ENCODE results near the gene CFAP107. TPM values are rescaled to one million over a fixed set of nuclear protein-coding genes. Genes with fewer than 3 reads are reported as not detected.

CFAP107 gene
- total and polyA plus RNA-seq, 2 of the 4 experiments (the other 2 are of a cell fraction) = not detected

GRCh38 chr1:12728391-12728790 is 17.6 kb upstream of the CFAP107 start:
- no peak overlapping the region for H3K23ac ChIP-seq (ENCODE audit: low read depth, low read length)
- dilution Hi-C loops (cut with HindIII; ENCODE audit: low sequenced_read_pairs, unreplicated experiment) = no loop called here
- no peak overlapping the region for H3K4me2 ChIP-seq (ENCODE audit: low read depth, low read length)
- POLR2A ChIA-PET (ENCODE audit: unreplicated experiment) = no interaction called here
- H3K9me3 ChIP-seq (ENCODE audit: control insufficient read depth, insufficient read depth, low read length) = peaks cover 15% of the 10 kb centered on the region
- no peak overlapping the region for H3K27ac ChIP-seq (ENCODE audit: insufficient read depth, low read length)
- H4K8ac ChIP-seq (ENCODE audit: low read depth in 2 of 2, low read length in 2 of 2) = no peak overlapping the region
- no peak overlapping the region for H3K9ac ChIP-seq (ENCODE audit: low read depth, low read length)
- no TSS peak for BruUV-seq (replicated peaks)
- no CpG with 5 or more reads among the region's 2 CpGs for WGBS, 2 experiments (ENCODE audit: extremely low coverage in 2 of 2, insufficient read length in 1 of 2)
- no peak overlapping the region for H3K18ac ChIP-seq (ENCODE audit: low read depth, low read length)
- no peaks in the 10 kb centered on the region for H3K36me3 ChIP-seq (ENCODE audit: control insufficient read depth, insufficient read depth, low read length)
- in situ Hi-C loops (cut with MboI; ENCODE audit: low sequenced_read_pairs) = no loop called here
- H2AK5ac ChIP-seq (ENCODE audit: low read depth, low read length) = no peak overlapping the region
- no peak for DNase-seq
- no peaks in the 10 kb centered on the region for H3K4me1 ChIP-seq (ENCODE audit: control insufficient read depth, insufficient read depth, low read length)
- H2AK9ac ChIP-seq (replicated peaks; ENCODE audit: low read depth, low read length, poor library complexity) = no peak overlapping the region
- H3K79me1 ChIP-seq (ENCODE audit: low read depth in 1 of 2, low read length in 2 of 2) = no peaks in the 10 kb centered on the region
- H3K56ac ChIP-seq (ENCODE audit: extremely low read depth, insufficient read depth, low read length) = no peak overlapping the region
- no peak overlapping the region for H3K14ac ChIP-seq (replicated peaks; ENCODE audit: low read depth, low read length)
- H2BK5ac ChIP-seq (ENCODE audit: low read depth, low read length, poor library complexity, severe bottlenecking) = no peak overlapping the region
- H4K20me1 ChIP-seq (ENCODE audit: insufficient read depth, low read length) = no peaks in the 10 kb centered on the region
- no peaks in the 10 kb centered on the region for H3K27me3 ChIP-seq (ENCODE audit: control insufficient read depth, insufficient read depth, low read length)
- H3K4me3 ChIP-seq (ENCODE audit: insufficient read depth, low read depth, low read length) = no peak overlapping the region
- H2BK120ac ChIP-seq (ENCODE audit: low read depth, low read length) = no peak overlapping the region
- no peak overlapping the region for H4K5ac ChIP-seq (ENCODE audit: low read depth, low read length)
- no peak overlapping the region for H2BK20ac ChIP-seq (ENCODE audit: low read depth, low read length)
- H2BK15ac ChIP-seq (ENCODE audit: low read depth, low read length) = no peak overlapping the region
- H3K4ac ChIP-seq (ENCODE audit: low read depth, low read length) = no peak overlapping the region
- H4K91ac ChIP-seq (ENCODE audit: insufficient read depth, low read depth, low read length) = no peak overlapping the region
- TF ChIP-seq RAD21 (IDR thresholded peaks at IDR 0.05; ENCODE audit: low read length) (no peak), MXI1 (IDR thresholded peaks at IDR 0.05; ENCODE audit: borderline replicate concordance, low read depth, low read length) (no peak), FOS (IDR thresholded peaks at IDR 0.05; ENCODE audit: low read depth, low read length) (no peak), RCOR1 (IDR thresholded peaks at IDR 0.05; ENCODE audit: insufficient replicate concordance, low read length) (no peak), POLR2A (IDR thresholded peaks at IDR 0.05; ENCODE audit: low read depth, low read length) (no peak), BHLHE40 (IDR thresholded peaks at IDR 0.05; ENCODE audit: low read depth, low read length) (no peak), MAZ (IDR thresholded peaks at IDR 0.05; ENCODE audit: borderline replicate concordance, low read depth, low read length) (no peak), USF2 (IDR thresholded peaks at IDR 0.05; ENCODE audit: low read depth, low read length) (no peak), SMC3 (IDR thresholded peaks at IDR 0.05; ENCODE audit: low read depth, low read length) (no peak), RFX5 (IDR thresholded peaks at IDR 0.05; ENCODE audit: low read depth, low read length) (no peak), MAFK (IDR thresholded peaks at IDR 0.05; ENCODE audit: low read depth, low read length) (no peak), CEBPB (IDR thresholded peaks at IDR 0.05; ENCODE audit: low read depth, low read length) (no peak), NFE2L2 (IDR thresholded peaks at IDR 0.05; ENCODE audit: low read depth, low read length) (no peak), CHD1 (IDR thresholded peaks at IDR 0.05; ENCODE audit: low read depth, low read length) (no peak)
- no peak for ATAC-seq (ENCODE audit: low read depth)
- intact Hi-C loops (cut with micrococcal nuclease) = no loop called here
- H3K9me1 ChIP-seq (ENCODE audit: insufficient read depth, low read length) = no peaks in the 10 kb centered on the region
- CTCF ChIA-PET = no interaction called here
- H2AFZ ChIP-seq (replicated peaks; ENCODE audit: low read length, poor library complexity) = no peak overlapping the region

Measured in IMR-90 (cell line).